Right hindlimb (tissue), 1 donor: ENCODE measurements around the gene RASA2.
"Not testable (repeated sequence)": the region's sequence is repeated elsewhere in the genome, so short reads cannot be mapped to it uniquely, and the experiment has no call there.

Experiments
- DNase-seq: peaks from one replicate; pipeline ENCODE4 v3.0.0-alpha.2; 2018

Gene RASA2

GRCh38 chr3:141499284-141499683 is 12.5 kb downstream of the RASA2 start:
- no peak for DNase-seq

- DNase-seq: no peak
Measured at GRCh38 chr3:141499965-141500364, 13.1 kb downstream of the RASA2 start.

GRCh38 chr3:141500397-141500796 is 13.6 kb downstream of the RASA2 start:
- no peak for DNase-seq

- DNase-seq: no peak
Measured at GRCh38 chr3:141505166-141505565, 18.3 kb downstream of the RASA2 start.

GRCh38 chr3:141506071-141506470 is 19.2 kb downstream of the RASA2 start:
- DNase-seq: no peak

- no peak for DNase-seq
Measured at GRCh38 chr3:141507392-141508066, 20.7 kb downstream of the RASA2 start.

GRCh38 chr3:141508067-141508436 is 21.2 kb downstream of the RASA2 start:
- DNase-seq: no peak

GRCh38 chr3:141511361-141511760 is 24.5 kb downstream of the RASA2 start:
- DNase-seq: no peak

GRCh38 chr3:141514382-141514781 is 27.6 kb downstream of the RASA2 start:
- DNase-seq: no peak

GRCh38 chr3:141519587-141519986 is 32.8 kb downstream of the RASA2 start:
- no peak for DNase-seq

GRCh38 chr3:141521781-141522180 is 35.0 kb downstream of the RASA2 start:
- no peak for DNase-seq

- no peak for DNase-seq
Measured at GRCh38 chr3:141523615-141524375, 37.0 kb downstream of the RASA2 start.

- DNase-seq: no peak
Measured at GRCh38 chr3:141524988-141525387, 38.2 kb downstream of the RASA2 start.

GRCh38 chr3:141525814-141526213 is 39.0 kb downstream of the RASA2 start:
- DNase-seq: no peak

GRCh38 chr3:141526709-141527108 is 39.9 kb downstream of the RASA2 start:
- DNase-seq: no peak

GRCh38 chr3:141528800-141529199 is 42.0 kb downstream of the RASA2 start:
- no peak for DNase-seq

GRCh38 chr3:141529256-141529655 is 42.4 kb downstream of the RASA2 start:
- no peak for DNase-seq

GRCh38 chr3:141529717-141530414 is 43.0 kb downstream of the RASA2 start:
- DNase-seq: no peak

GRCh38 chr3:141530415-141530768 is 43.6 kb downstream of the RASA2 start:
- no peak for DNase-seq

GRCh38 chr3:141532609-141533008 is 45.8 kb downstream of the RASA2 start:
- no peak for DNase-seq

GRCh38 chr3:141536017-141536416 is 49.2 kb downstream of the RASA2 start:
- DNase-seq: not testable (repeated sequence)

- DNase-seq: no peak
Measured at GRCh38 chr3:141537856-141538255, 51.0 kb downstream of the RASA2 start.

GRCh38 chr3:141538568-141539240 is 51.9 kb downstream of the RASA2 start:
- no peak for DNase-seq
